Measurements from ENCODE around the gene ARL6.

- TF ChIP-seq CTCF (IDR thresholded peaks at IDR 0.05) (no peak), POLR2A (IDR thresholded peaks at IDR 0.05) (no peak), EP300 (IDR thresholded peaks at IDR 0.05) (no peak)
Observed at GRCh38 chr3:97839944-97840343, 75.4 kb downstream of the ARL6 start.
